OCI-LY3 (cell line): ENCODE measurements around the gene SHFL.

ENCODE experiments used
- EZH2phosphoT487 ChIP-seq: fragments of 200-600 bp; shearing (Covaris generic); IDR thresholded peaks from 2 replicates; pipeline ENCODE4 v1.6.1; 2018; ENCODE audit warnings: antibody characterized with exemption, mixed run types, low read depth
- TF ChIP-seq, protein P1 (sequence below): fragments of 200-600, 300-600 bp; sonication (generic); IDR thresholded peaks from 2 replicates; pipeline ENCODE4 v1.5.1; 2014; ENCODE audit warnings: antibody characterized with exemption, low read length, low read depth

DNA sequence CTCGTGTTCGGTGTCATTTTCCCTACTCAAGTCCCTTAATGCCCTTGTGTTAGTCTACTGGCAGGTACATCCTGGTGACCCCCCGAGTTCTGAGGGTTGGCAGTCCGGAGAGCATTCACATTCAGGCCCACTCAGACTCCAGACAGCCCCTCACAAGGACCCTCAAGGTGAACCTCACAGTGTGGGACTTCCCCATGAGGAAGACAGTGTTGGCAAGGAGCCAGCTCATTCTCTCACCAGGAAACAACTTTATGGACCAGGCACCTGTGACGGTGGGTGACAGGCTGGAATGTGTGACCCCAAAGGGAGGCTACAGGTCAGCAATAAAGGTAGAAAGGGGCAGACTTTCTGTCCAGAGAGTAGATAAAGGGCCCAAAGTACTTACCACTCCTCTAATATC, 48.3 kb upstream of the SHFL start:
- TF ChIP-seq, protein P1, sequence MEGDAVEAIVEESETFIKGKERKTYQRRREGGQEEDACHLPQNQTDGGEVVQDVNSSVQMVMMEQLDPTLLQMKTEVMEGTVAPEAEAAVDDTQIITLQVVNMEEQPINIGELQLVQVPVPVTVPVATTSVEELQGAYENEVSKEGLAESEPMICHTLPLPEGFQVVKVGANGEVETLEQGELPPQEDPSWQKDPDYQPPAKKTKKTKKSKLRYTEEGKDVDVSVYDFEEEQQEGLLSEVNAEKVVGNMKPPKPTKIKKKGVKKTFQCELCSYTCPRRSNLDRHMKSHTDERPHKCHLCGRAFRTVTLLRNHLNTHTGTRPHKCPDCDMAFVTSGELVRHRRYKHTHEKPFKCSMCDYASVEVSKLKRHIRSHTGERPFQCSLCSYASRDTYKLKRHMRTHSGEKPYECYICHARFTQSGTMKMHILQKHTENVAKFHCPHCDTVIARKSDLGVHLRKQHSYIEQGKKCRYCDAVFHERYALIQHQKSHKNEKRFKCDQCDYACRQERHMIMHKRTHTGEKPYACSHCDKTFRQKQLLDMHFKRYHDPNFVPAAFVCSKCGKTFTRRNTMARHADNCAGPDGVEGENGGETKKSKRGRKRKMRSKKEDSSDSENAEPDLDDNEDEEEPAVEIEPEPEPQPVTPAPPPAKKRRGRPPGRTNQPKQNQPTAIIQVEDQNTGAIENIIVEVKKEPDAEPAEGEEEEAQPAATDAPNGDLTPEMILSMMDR, result no peak
- TF ChIP-seq EZH2phosphoT487, result no peak
